Right lobe of liver (tissue), 6 donors: ENCODE measurements around the gene LRBA. TPM values are rescaled to one million over a fixed set of nuclear protein-coding genes. Genes with fewer than 3 reads are reported as not detected.

ENCODE experiments used
- ATAC-seq, 4 donors: fragments of 200-7000 bp; cut with Tn5 transposase; one replicate each; pipeline ENCODE4 v1.9.1; 2020; ENCODE audit warnings: mild to moderate bottlenecking in 4 of 4, moderate library complexity in 4 of 4
- DNase-seq, 3 donors: peaks; one replicate each; pipeline ENCODE4 v3.0.0-alpha.2; 2020
- H3K27ac ChIP-seq, 3 donors: fragments of 200-600 bp; one replicate each; pipeline ENCODE4 v1.8.0; 2022
- H3K27me3 ChIP-seq, 2 donors: fragments of 200-600 bp; one replicate each; pipeline ENCODE4 v1.8.0; 2022
- H3K36me3 ChIP-seq, 4 donors: fragments of 200-600 bp; sonication (generic) in 1 of 4; one replicate each; pipeline versions ENCODE4 v1.5.1 to v1.8.0; 2017 to 2022; ENCODE audit warnings: control low read depth in 1 of 4
- H3K4me1 ChIP-seq, 4 donors: fragments of 200-600 bp; sonication (generic) in 1 of 4; one replicate each; pipeline versions ENCODE4 v1.5.1 to v1.8.0; 2017 to 2022; ENCODE audit warnings: control low read depth in 1 of 4
- H3K4me3 ChIP-seq, 3 donors: fragments of 200-600 bp; one replicate each; pipeline ENCODE4 v1.8.0; 2022
- H3K9me3 ChIP-seq, 4 donors: fragments of 200-600 bp; sonication (generic) in 1 of 4; one replicate each; pipeline versions ENCODE4 v1.5.1 to v1.8.0; 2017 to 2022; ENCODE audit warnings: control low read depth in 1 of 4
- CTCF ChIP-seq, 4 donors: fragments of 200-600 bp in 3 of 4; fragments of 450-650 bp in 1 of 4; IDR thresholded peaks; one replicate each; pipeline versions ENCODE4 v1.5.1 to v1.8.0; 2016 to 2022; ENCODE audit warnings: antibody characterized with exemption in 4 of 4, mild to moderate bottlenecking in 2 of 4
- POLR2A ChIP-seq: fragments of 450-650 bp; IDR thresholded peaks from one replicate; pipeline ENCODE4 v1.6.1; 2017; ENCODE audit warnings: antibody characterized with exemption, mild to moderate bottlenecking
- WGBS: methylation state at CpG from one replicate; pipeline ENCODE4 v1.1.6; 2018; ENCODE audit warnings: low coverage, low lambda C conversion rate; ENCODE audit not compliant: insufficient coverage; ENCODE audit errors: missing lambda C conversion rate; 5-methylcytosine and 5-hydroxymethylcytosine counted together
- intact Hi-C, 2 donors: fragments of 100-400 bp; cut with DNase I; formaldehyde crosslinking; loops; one replicate each; pipeline versions ENCODE4 v1.11.2 to v1.14.1; 2022
- total RNA-seq, 6 experiments: library from RNA; depleted of rRNA in 2 of 6; stranded (reverse); fragments of >200 nt in 2 of 6; fragmentation: NEBNext Ultra II Directional in 3 of 6; extraction: Animal tissue kit (Norgen Biotek cat#: 25700) in 3 of 6; gene quantifications; one replicate each; pipeline versions ENCODE4 v1.1.0 to v1.2.4, GENCODE V29; 2016 to 2023
- donor health status: DM: no; HTN: yes; CAD: no.
- donor health status: DM: no; HTN: no; CAD: no.
- donor health status: DM: no; HTN: no; CAD: no.
- donor health status: DM: no; HTN: yes; CAD: no.
- donor health status: DM: no; HTN: yes; CAD: no.

LRBA gene
- total RNA-seq, 6 experiments from 2014 or later, result 18.9 to 48.1 (median 24.5) TPM

- no peak overlapping the region for H3K27ac ChIP-seq
- H3K9me3 ChIP-seq, result no peaks in the 10 kb centered on the region
- WGBS, result 80% methylated on average over 1 of the region's 1 CpG
- no peaks in the 10 kb centered on the region for H3K4me1 ChIP-seq
- no peaks in the 10 kb centered on the region for H3K36me3 ChIP-seq
- H3K4me3 ChIP-seq, result no peak overlapping the region
- no peaks in the 10 kb centered on the region for H3K27me3 ChIP-seq
- no peak for TF ChIP-seq CTCF (IDR thresholded peaks at IDR 0.05)
- no peak for TF ChIP-seq POLR2A
- DNase-seq (no peak), ATAC-seq (peak in 2 of 4 donors; percentile 22 to 29)
- intact Hi-C loops, result no loop called here
Observed at GRCh38 chr4:150421612-150422011, 593.5 kb downstream of the LRBA start.

DNA sequence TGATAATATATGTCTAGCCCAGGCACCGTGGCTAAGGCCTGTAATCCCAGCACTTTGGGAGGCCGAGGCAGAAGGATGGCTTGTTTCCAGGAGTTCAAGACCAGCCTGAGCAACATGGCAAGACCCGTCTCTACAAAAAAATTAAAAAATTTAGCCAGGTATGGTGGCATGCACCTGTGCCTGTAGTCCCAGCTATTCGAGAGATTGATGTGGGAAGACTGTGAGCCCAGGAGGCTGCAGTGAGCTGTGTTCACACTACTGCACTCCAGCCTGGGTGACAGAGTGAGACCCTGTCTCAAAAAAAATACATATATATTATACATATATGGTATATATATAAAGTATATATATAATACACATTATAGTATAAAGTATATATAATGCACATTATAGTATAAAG is 595.1 kb downstream of the LRBA start:
- Histone ChIP-seq H3K27me3 (no peaks in the 10 kb centered on the region), H3K27ac (no peak overlapping the region), H3K36me3 (no peaks in the 10 kb centered on the region), H3K4me3 (no peak overlapping the region), H3K4me1 (no peaks in the 10 kb centered on the region), H3K9me3 (no peaks in the 10 kb centered on the region)
- TF ChIP-seq POLR2A (no peak), CTCF (IDR thresholded peaks at IDR 0.05) (no peak)
- no peak for DNase-seq
- WGBS, result 80% methylated on average over 3 of the region's 4 CpGs
- ATAC-seq, result no peak
- intact Hi-C loops, result no loop called here

- intact Hi-C loops, result no loop called here
- 98% methylated on average over 4 of the region's 4 CpGs for WGBS
- no peaks in the 10 kb centered on the region for H3K9me3 ChIP-seq
- DNase-seq, result no peak
- no peak overlapping the region for H3K27ac ChIP-seq
- no peaks in the 10 kb centered on the region for H3K36me3 ChIP-seq
- no peak for ATAC-seq
- TF ChIP-seq CTCF (IDR thresholded peaks at IDR 0.05) (no peak), POLR2A (no peak)
- no peaks in the 10 kb centered on the region for H3K4me1 ChIP-seq
- H3K27me3 ChIP-seq, result no peaks in the 10 kb centered on the region
- no peak overlapping the region for H3K4me3 ChIP-seq
Observed at GRCh38 chr4:150418757-150419410, 596.2 kb downstream of the LRBA start.

- no peak for TF ChIP-seq CTCF (IDR thresholded peaks at IDR 0.05)
- TF ChIP-seq POLR2A, result no peak
- ATAC-seq, result no peak
- intact Hi-C loops, result no loop called here
- WGBS, result 67% methylated on average over 1 of the region's 1 CpG
- Histone ChIP-seq H3K27ac (no peak overlapping the region), H3K9me3 (no peaks in the 10 kb centered on the region), H3K36me3 (no peaks in the 10 kb centered on the region), H3K27me3 (no peaks in the 10 kb centered on the region), H3K4me3 (no peak overlapping the region), H3K4me1 (no peaks in the 10 kb centered on the region)
- DNase-seq, result no peak
Observed at GRCh38 chr4:150415213-150415612, 599.9 kb downstream of the LRBA start.
